Measurements from ENCODE around the gene LRMDA. TPM values are rescaled to one million over a fixed set of nuclear protein-coding genes. Genes with fewer than 3 reads are reported as not detected.
A peak's percentile ranks its signal among the peaks of the same experiment; 100 is the strongest.

The LRMDA gene
- total RNA-seq, 2 donors from 2014 or later, result not detected

- ATAC-seq (no peak), DNase-seq (ENCODE audit: low spot score in 2 of 2) (no peak)
- Mint-ChIP-seq H3K36me3 (peaks cover 0 to 5% of the 10 kb centered on the region in 2 donors), H3K9me3 (peaks cover 9 to 12% of the 10 kb centered on the region in 2 donors), H3K27ac (no peak overlapping the region)
Observed at GRCh38 chr10:76035206-76036110, 604.0 kb downstream of the LRMDA start.

- Mint-ChIP-seq H3K27ac (no peak overlapping the region), H3K36me3 (peaks cover 0 to 5% of the 10 kb centered on the region in 2 donors), H3K9me3 (peaks cover 11 to 14% of the 10 kb centered on the region in 2 donors)
- DNase-seq (ENCODE audit: low spot score in 2 of 2) (peak in 1 of 2 donors; percentile 60), ATAC-seq (peak in 1 of 2 donors; percentile 64)
Observed at GRCh38 chr10:76036111-76036940, 604.9 kb downstream of the LRMDA start.

GRCh38 chr10:76036962-76037361 lies 605.5 kb downstream of the LRMDA start:
- H3K9me3 Mint-ChIP-seq, result peaks cover 11 to 14% of the 10 kb centered on the region in 2 donors
- H3K27ac Mint-ChIP-seq, result no peak overlapping the region
- peaks cover 0 to 5% of the 10 kb centered on the region in 2 donors for H3K36me3 Mint-ChIP-seq
- no peak for DNase-seq (ENCODE audit: low spot score in 2 of 2)
- no peak for ATAC-seq

- H3K27ac Mint-ChIP-seq, result no peak overlapping the region
- no peak for ATAC-seq
- no peak for DNase-seq (ENCODE audit: low spot score in 2 of 2)
- peaks cover 0 to 5% of the 10 kb centered on the region in 2 donors for H3K36me3 Mint-ChIP-seq
- H3K9me3 Mint-ChIP-seq, result peaks cover 11 to 14% of the 10 kb centered on the region in 2 donors
Observed at GRCh38 chr10:76037531-76038155, 606.2 kb downstream of the LRMDA start.

GRCh38 chr10:76038696-76039095 lies 607.3 kb downstream of the LRMDA start:
- DNase-seq (ENCODE audit: low spot score in 2 of 2), result no peak
- Mint-ChIP-seq H3K9me3 (peaks cover 11 to 17% of the 10 kb centered on the region in 2 donors), H3K36me3 (peaks cover 0 to 5% of the 10 kb centered on the region in 2 donors), H3K27ac (no peak overlapping the region)
- ATAC-seq, result no peak

- DNase-seq (ENCODE audit: low spot score in 2 of 2) (no peak), ATAC-seq (no peak)
- no peak overlapping the region for H3K27ac Mint-ChIP-seq
- H3K36me3 Mint-ChIP-seq, result peaks cover 0 to 5% of the 10 kb centered on the region in 2 donors
- peaks cover 18 to 19% of the 10 kb centered on the region in 2 donors for H3K9me3 Mint-ChIP-seq
Observed at GRCh38 chr10:76040107-76040829, 608.8 kb downstream of the LRMDA start.

GRCh38 chr10:76040830-76041220 lies 609.4 kb downstream of the LRMDA start:
- ATAC-seq, result no peak
- no peak for DNase-seq (ENCODE audit: low spot score in 2 of 2)
- no peak overlapping the region for H3K27ac Mint-ChIP-seq
- H3K9me3 Mint-ChIP-seq, result peaks cover 18 to 22% of the 10 kb centered on the region in 2 donors
- peaks cover 0 to 5% of the 10 kb centered on the region in 2 donors for H3K36me3 Mint-ChIP-seq

- Mint-ChIP-seq H3K9me3 (peaks cover 18 to 22% of the 10 kb centered on the region in 2 donors), H3K27ac (no peak overlapping the region), H3K36me3 (peaks cover 0 to 5% of the 10 kb centered on the region in 2 donors)
- DNase-seq (ENCODE audit: low spot score in 2 of 2) (no peak), ATAC-seq (no peak)
Observed at GRCh38 chr10:76041551-76041950, 610.1 kb downstream of the LRMDA start.

GRCh38 chr10:76043261-76043660 lies 611.8 kb downstream of the LRMDA start:
- DNase-seq (ENCODE audit: low spot score in 2 of 2), result no peak
- Mint-ChIP-seq H3K36me3 (peaks cover 0 to 5% of the 10 kb centered on the region in 2 donors), H3K9me3 (peaks cover 18 to 27% of the 10 kb centered on the region in 2 donors), H3K27ac (no peak overlapping the region)
- no peak for ATAC-seq

GRCh38 chr10:76044751-76045150 lies 613.3 kb downstream of the LRMDA start:
- no peak overlapping the region for H3K27ac Mint-ChIP-seq
- H3K9me3 Mint-ChIP-seq, result peaks cover 13 to 21% of the 10 kb centered on the region in 2 donors
- no peaks in the 10 kb centered on the region for H3K36me3 Mint-ChIP-seq
- ATAC-seq, result no peak
- DNase-seq (ENCODE audit: low spot score in 2 of 2), result no peak

- Mint-ChIP-seq H3K9me3 (peaks cover 9 to 21% of the 10 kb centered on the region in 2 donors), H3K27ac (no peak overlapping the region), H3K36me3 (no peaks in the 10 kb centered on the region)
- no peak for DNase-seq (ENCODE audit: low spot score in 2 of 2)
- no peak for ATAC-seq
Observed at GRCh38 chr10:76045174-76045573, 613.8 kb downstream of the LRMDA start.

GRCh38 chr10:76047521-76047920 lies 616.1 kb downstream of the LRMDA start:
- DNase-seq (ENCODE audit: low spot score in 2 of 2) (no peak), ATAC-seq (no peak)
- H3K36me3 Mint-ChIP-seq, result peaks cover 0 to 8% of the 10 kb centered on the region in 2 donors
- peaks cover 4 to 19% of the 10 kb centered on the region in 2 donors for H3K9me3 Mint-ChIP-seq
- no peak overlapping the region for H3K27ac Mint-ChIP-seq

GRCh38 chr10:76049581-76050290 lies 618.3 kb downstream of the LRMDA start:
- no peak overlapping the region for H3K27ac Mint-ChIP-seq
- DNase-seq (ENCODE audit: low spot score in 2 of 2), result no peak
- peaks cover 2 to 8% of the 10 kb centered on the region in 2 donors for H3K36me3 Mint-ChIP-seq
- no peak for ATAC-seq
- peaks cover 5 to 17% of the 10 kb centered on the region in 2 donors for H3K9me3 Mint-ChIP-seq

GRCh38 chr10:76050291-76050625 lies 618.8 kb downstream of the LRMDA start:
- DNase-seq (ENCODE audit: low spot score in 2 of 2) (no peak), ATAC-seq (no peak)
- no peak overlapping the region for H3K27ac Mint-ChIP-seq
- H3K36me3 Mint-ChIP-seq, result peaks cover 8% of the 10 kb centered on the region in 2 donors
- H3K9me3 Mint-ChIP-seq, result peaks cover 10 to 11% of the 10 kb centered on the region in 2 donors
